NT2/D1 (cell line): ENCODE data around the gene IMPDH1.

Source experiments
- SUZ12 ChIP-seq: IDR thresholded peaks from 2 replicates; pipeline ENCODE4 v1.6.1; 2011; ENCODE audit not compliant: insufficient read length, insufficient read depth; ENCODE audit errors: extremely low read depth
- YY1 ChIP-seq: IDR thresholded peaks from 2 replicates; pipeline ENCODE4 v1.6.1; 2011; ENCODE audit not compliant: insufficient read length, insufficient read depth
- ZNF274 ChIP-seq: IDR thresholded peaks from 2 replicates; pipeline ENCODE4 v1.6.1; 2011; ENCODE audit warnings: mild to moderate bottlenecking, low read depth, low read length

DNA sequence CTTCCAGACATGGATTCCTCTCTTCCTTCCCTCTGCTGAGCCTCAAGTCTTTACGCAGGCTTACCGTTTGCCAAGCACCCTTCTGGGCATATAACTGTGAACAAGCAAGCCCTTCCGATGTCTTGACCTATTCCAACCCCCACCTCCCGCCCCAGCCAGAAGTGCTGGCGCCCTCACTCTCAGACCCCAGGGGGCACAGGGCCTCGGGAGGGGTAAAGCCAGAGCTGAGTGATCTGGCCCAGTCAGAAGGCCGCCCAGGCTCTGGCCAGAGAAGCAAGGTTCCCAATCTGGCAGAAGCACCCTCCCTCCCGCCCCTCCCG lies 49.5 kb downstream of the IMPDH1 start:
- TF ChIP-seq YY1 (no peak), ZNF274 (no peak), SUZ12 (no peak)
